Activated CD8-positive, alpha-beta memory T cell treated with anti-CD3 and anti-CD28 coated beads, Interleukin-2, amount 50 U/mL, for 48 hours (primary cell): ENCODE results near the gene OR9Q1.
"Not testable (repeated sequence)": the region's sequence is repeated elsewhere in the genome, so short reads cannot be mapped to it uniquely, and the experiment has no call there.

Experiments
- DNase-seq: peaks from one replicate; pipeline ENCODE4 v3.0.0-alpha.2; 2020

The OR9Q1 gene

GRCh38 chr11:58023435-58023931, at the start of gene OR9Q1:
Gene OR9Q1, plus strand, starts transcription at chr11:58023881. Its CDS starts 155,564 bp downstream, at chr11:58179445.
- DNase-seq, result no peak

DNA sequence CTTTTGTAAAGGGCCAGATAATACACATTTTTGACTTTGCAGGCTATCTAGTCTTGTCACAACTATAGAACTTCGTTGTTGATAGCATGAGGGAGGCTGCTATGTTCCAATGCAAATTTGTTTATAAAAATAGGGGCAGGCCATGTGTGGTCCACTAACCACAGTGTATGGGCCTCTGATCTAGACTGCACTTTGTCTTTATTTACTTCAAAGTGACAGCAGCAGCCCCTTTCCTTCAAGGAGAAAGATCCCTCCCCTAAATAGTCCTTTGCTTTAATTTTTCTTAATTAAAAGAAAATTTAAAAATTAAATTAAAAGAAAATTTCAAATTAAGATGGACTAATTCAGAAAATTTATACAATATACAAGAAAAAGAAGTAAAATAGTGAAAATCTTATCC, 49.5 kb upstream of the OR9Q1 start:
- no peak for DNase-seq

- DNase-seq, result no peak
These were observed 48.7 kb upstream of the OR9Q1 start for GRCh38 chr11:57974848-57975601.

DNA sequence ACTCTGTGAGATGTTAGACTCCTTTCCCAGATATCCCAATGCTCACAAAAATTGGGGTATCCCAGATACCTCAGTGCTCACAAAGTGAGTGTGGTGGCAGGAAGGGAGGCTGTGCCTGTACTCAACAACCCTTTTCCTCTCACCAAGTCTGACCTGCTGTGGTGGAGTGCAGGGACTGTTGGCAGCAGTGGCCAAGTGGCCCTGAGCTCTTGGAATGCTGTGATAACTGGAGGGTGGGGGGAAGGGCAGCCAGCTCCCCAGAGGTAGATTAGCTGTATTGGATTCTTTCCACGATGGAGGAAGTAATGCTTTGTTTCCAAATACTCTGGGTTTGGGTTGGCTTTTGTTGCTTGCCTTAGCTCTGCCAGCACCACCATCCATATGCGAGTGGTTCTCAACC, 46.0 kb upstream of the OR9Q1 start:
- no peak for DNase-seq

GRCh38 chr11:57978686-57979531, 44.8 kb upstream of the OR9Q1 start:
- no peak for DNase-seq

- DNase-seq, result no peak
These were observed 44.1 kb upstream of the OR9Q1 start for GRCh38 chr11:57979532-57980079.

- DNase-seq, result no peak
These were observed 43.5 kb upstream of the OR9Q1 start for GRCh38 chr11:57980201-57980600.

DNA sequence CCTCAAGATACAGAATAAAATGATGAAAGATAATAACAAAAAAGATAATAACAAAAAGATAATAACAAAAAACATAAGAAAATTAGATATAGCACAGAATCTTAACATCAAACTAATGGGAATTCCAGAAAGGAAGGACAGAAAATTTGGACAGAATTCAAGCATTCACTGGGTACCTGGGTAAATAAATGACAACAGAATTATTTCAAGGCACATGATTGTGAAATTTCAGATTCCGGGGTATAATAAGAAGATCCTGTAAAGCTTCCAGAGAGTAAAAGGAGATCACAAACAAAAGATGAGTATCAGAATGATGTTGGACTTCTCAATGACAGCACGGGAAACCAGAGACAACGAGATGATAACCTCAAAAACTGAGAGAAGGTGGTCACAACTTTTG, 42.1 kb upstream of the OR9Q1 start:
- no peak for DNase-seq

- no peak for DNase-seq
These were observed 40.9 kb upstream of the OR9Q1 start for GRCh38 chr11:57982776-57983175.

DNA sequence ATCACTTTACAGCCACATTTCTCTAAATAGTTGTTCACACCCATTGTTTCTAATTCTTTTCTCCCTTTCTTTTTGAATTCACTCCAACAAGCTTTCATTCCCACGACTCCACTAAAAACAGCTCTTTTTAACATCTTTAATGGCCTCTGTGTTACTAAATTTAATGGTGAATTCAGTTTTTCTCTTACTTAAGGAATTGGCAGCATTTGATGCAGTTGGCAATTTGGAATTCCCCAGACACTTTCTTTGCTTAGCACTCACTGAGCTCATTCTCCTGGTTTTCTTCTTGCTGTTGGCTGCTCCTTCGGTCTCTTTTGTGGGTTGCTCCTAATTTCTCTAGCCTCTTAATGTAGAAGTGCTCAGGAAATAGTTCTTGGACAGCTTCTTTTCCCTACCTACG, 40.5 kb upstream of the OR9Q1 start:
- no peak for DNase-seq

GRCh38 chr11:57999523-57999922, 24.2 kb upstream of the OR9Q1 start:
- DNase-seq, result not testable (repeated sequence)

- DNase-seq, result not testable (repeated sequence)
These were observed 23.7 kb upstream of the OR9Q1 start for GRCh38 chr11:58000021-58000420.

DNA sequence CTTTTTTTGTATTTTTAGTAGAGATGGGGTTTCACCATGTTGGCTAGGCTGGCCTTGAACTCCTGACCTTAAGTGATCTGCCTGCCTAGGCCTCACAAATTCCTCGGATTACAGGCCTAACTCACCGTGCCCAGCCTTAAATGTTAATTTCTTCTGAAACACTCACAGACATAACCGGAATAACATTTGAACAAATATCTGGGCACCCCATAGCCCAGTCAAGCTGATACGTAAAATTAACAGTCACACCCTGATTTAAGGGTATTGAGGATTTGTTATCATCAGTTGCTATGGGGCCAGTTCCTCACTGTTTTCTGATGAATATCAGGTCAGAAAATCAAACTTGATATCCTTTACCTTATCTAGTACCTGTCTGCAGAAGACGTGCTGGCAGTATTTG, 23.0 kb upstream of the OR9Q1 start:
- no peak for DNase-seq

- DNase-seq, result no peak
These were observed 20.6 kb upstream of the OR9Q1 start for GRCh38 chr11:58003036-58003435.

DNA sequence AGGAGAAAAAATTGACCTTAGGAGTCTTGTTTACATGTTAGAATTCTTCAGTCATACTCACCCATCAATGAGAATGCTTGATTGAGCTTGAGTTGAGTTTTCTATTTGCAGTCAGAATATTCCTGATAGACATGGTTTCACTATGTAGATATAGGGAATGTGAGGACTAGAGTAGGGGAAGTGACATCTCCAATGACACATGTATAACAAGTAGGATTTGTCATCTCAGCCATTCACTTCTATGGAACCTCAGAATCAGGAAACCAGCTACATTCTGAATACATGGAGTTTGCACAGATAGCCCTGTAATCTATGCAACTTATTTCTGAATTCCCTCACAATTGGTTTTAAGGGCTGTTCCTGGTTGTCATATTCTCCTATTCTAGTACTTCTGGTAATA, 20.1 kb upstream of the OR9Q1 start:
- DNase-seq, result no peak

GRCh38 chr11:58004664-58005063, 19.0 kb upstream of the OR9Q1 start:
- no peak for DNase-seq

DNA sequence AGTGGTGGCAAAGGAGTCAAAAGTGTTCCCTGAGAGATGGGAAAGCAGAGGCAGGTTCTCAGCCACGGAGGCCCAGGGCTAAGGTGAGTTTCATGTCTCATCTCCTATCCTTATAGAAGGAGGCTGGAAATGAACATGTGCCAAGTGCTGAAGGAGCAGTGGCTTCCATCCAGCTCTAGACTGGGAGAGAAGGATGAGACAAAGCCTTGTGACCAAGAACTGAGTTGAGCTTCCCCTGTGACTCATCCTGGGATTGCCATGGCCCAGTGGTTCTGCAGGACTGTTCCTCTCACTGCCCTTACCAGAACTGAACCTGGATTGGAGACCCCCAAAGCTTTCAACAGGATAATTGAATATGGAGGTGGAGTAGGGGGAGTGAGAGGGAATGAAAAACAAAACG, 16.7 kb upstream of the OR9Q1 start:
- no peak for DNase-seq

GRCh38 chr11:58011771-58012170, 11.9 kb upstream of the OR9Q1 start:
- no peak for DNase-seq

DNA sequence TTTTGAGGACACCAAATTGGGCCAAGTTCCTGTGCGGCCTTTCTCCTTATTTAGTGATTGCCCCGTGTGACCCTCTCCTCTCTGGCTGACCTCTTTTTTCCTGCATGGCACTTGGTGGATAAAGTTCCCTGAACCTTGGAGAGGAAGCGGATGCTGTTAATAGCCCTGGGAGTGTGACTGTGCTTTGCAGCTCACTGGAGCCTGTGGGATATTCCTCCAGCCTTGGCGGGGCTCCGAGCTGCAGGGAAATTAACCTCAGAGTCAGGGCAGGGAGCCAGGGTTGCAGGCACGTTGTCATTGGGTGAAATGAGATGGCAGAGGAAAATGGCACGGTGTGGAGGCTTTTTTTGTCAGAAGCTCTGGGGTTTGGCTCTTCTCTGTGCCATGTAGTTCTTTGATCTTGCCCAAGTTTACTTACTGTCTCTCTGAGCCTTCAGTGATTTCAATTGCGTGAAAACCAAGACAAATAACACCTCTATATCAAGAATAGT, 965 bp downstream of the OR9Q1 start:
- DNase-seq, result no peak

- no peak for DNase-seq
These were observed 3.7 kb downstream of the OR9Q1 start for GRCh38 chr11:58027341-58027740.

DNA sequence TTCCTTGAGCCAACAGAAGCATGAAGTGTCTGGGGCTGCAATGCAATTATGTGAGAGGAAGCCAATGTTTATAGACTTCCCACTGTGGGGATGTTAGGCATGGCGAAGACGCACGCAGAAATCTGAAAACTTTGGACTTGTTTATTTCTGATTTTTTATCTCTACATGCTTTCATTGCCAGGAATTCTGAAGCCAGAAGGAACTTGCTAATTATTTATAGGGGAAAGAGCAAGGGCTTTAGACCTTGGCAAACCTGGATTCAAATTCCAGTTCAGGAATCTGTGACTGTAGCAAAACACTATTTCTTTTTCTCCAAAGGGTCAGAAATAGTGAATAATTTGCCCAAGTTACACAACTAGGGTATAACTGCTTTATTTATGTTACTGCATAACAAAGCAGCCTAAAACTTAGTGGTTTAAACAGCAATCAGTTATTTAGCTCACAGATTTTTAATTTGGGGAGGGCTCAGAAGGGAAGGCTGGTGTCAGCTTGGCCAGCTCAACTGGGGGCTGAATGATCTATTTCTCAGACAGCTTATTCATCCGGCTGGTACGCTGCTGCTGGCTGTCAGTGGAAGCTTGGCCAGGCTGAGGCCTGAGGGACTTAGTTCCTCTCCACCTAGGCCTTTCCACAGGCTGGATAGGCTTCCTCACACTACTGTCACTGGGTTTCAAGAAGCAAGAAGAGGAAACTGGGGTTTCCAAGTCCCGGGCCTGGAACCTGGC, 5.2 kb downstream of the OR9Q1 start:
- no peak for DNase-seq

DNA sequence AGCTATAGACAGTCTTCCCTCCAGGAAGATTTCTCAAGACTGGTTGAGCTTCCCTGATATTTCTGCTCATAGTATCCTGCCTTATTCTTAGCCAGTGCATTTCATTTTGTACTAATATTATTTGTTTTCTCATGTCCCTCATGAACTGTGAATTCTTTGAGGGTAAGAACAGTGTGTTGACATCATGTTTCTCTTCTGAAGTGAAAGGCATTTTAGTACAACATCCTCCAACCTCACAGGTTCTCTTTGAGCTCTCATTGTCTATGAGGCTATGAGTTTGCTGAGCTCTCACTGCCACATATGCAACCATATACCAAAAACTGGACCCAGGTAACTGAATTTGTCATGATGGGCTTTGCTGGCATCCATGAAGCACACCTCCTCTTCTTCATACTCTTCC, 7.0 kb downstream of the OR9Q1 start, which contains the start of gene OR6Q1:
TSS of gene OR6Q1 (plus strand) at position 301 of the 400 bp plus-strand sequence. CDS start at position 301, 0 bp downstream.
- DNase-seq, result no peak

DNA sequence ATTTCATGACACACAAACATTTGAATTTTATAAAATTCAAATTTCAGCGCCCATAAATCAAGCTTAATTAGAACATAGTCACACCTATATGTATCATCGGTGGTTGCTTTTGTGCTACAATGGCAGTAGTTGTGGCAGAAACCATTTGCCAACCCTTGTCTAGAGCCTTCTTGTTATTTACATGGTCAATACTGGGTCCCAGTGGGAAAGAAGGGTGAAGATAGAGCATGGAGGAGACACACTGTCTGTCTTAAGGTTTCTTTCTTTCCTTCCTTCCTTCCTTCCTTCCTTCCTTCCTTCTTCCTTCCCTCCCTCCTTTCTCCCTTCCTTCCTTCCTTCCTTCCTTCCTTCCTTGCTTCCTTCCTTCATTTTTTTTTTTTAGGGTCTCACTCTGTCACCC, 10.8 kb downstream of the OR9Q1 start:
- no peak for DNase-seq
